GM10248 (cell line): Measurements from ENCODE around the gene TUBGCP2.

Experiments used
- CTCF ChIA-PET: fragments of 300-600 bp; sonication (Branson Sonifier 250); formaldehyde crosslinking; extraction: SDS; loops from one replicate; lab custom pipeline; 2021; ENCODE audit warnings: antibody characterized with exemption; lab: Yijun Ruan, JAX
- POLR2A ChIA-PET: fragments of 350-650 bp; sonication (Branson Sonifier 250); formaldehyde crosslinking; extraction: SDS; loops from one replicate; lab custom pipeline; 2020; ENCODE audit warnings: antibody characterized with exemption; lab: Yijun Ruan, JAX
- DNase-seq: peaks from one replicate; pipeline ENCODE4 v3.0.0; 2012; ENCODE audit errors: extremely low spot score
- CTCF ChIP-seq: IDR thresholded peaks from 2 replicates; pipeline ENCODE4 v1.5.1; 2012; ENCODE audit warnings: mild to moderate bottlenecking, low read depth; ENCODE audit errors: extremely low read depth, missing control alignments, control extremely low read depth

TUBGCP2 gene

DNA sequence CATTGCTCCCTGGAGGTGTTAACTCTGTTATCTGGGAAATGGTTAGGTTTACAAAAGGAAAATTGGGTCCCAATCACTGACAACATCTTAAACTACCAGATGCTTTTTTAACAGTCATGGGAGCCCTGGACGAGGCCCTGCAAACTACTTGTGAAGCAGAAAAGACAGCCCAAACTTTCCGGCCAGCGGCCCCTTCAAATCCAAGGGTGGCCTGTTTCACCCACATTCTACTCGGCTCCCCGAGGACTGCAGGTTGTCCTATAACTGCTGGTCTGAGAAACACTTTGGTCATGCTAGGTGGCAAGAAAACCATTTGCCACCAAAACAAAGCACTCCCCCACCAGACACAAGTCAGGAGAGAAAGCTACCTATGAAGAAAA is 2.6 kb downstream of the TUBGCP2 start:
- ChIA-PET CTCF (interaction anchor here (0.6 to 3.4 kb wide), 9 partner anchors 9 to 48 kb away, joined by 3 to 28 read pairs (median 4); no protein-coding TSS in a partner anchor), POLR2A (no interaction called here)
- no peak for DNase-seq
- no peak for TF ChIP-seq CTCF

- TF ChIP-seq CTCF = no peak
- CTCF ChIA-PET = interaction anchor here (1.1 to 2.2 kb wide), 5 partner anchors 16 to 45 kb away, joined by 3 to 8 read pairs (median 3); no protein-coding TSS in a partner anchor
Observed at GRCh38 chr10:133303206-133303605, 5.5 kb downstream of the TUBGCP2 start.

DNA sequence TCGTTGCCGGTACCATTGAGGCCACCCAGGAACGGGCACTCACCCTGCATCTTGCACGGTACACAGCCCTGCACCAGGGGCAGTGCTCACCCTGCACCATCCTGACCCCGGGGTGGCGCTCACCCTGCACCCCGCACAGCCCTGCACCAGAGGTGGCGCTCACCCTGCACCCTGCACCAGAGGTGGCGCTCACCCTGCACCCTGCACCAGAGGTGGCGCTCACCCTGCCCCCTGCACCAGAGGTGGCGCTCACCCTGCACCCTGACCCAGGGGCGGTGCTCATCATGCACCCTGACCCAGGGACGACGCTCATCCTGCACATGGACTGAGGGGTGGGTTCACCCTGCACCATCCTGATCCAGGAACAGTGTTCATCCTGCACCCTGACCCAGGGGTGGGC is 6.4 kb downstream of the TUBGCP2 start:
- POLR2A ChIA-PET = no interaction called here
- CTCF ChIA-PET = no interaction called here
- TF ChIP-seq CTCF = no peak

More at GRCh38 chr10:133303206-133303605, 5.5 kb downstream of the TUBGCP2 start:
- POLR2A ChIA-PET = no interaction called here
- DNase-seq = no peak

DNA sequence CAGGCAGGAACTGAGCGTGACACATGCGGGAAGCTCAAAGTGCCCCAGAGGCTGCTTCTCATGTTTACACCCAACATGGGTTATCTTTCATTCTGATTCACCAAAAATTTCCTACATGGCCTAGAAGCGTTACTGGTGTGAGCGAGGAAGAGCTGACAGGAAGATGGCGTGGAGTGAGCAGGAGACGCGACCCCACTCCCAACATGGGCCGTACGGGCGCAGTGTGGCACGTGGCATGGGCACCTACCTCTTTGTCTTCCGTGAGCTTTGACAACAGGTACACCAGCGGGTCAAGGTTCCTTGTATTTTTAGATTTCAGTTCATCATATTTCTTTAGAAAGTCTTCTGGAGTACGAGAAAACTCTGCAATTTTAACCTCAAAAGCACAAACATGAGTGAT is 8.9 kb downstream of the TUBGCP2 start:
- CTCF ChIA-PET = interaction anchor here (0.7 to 1.5 kb wide), 3 partner anchors 19 to 30 kb away, joined by 3 read pairs; no protein-coding TSS in a partner anchor
- TF ChIP-seq CTCF = no peak
- no peak for DNase-seq
- POLR2A ChIA-PET = no interaction called here

More for the DNA sequence above, 6.4 kb downstream of the TUBGCP2 start:
- no peak for DNase-seq

- CTCF ChIA-PET = interaction anchor here (0.7 to 1.0 kb wide), 2 partner anchors 19 to 24 kb away, joined by 3 read pairs; no protein-coding TSS in a partner anchor
- no peak for DNase-seq
- TF ChIP-seq CTCF = no peak
- POLR2A ChIA-PET = no interaction called here
Observed at GRCh38 chr10:133299224-133299623, 9.4 kb downstream of the TUBGCP2 start.

DNA sequence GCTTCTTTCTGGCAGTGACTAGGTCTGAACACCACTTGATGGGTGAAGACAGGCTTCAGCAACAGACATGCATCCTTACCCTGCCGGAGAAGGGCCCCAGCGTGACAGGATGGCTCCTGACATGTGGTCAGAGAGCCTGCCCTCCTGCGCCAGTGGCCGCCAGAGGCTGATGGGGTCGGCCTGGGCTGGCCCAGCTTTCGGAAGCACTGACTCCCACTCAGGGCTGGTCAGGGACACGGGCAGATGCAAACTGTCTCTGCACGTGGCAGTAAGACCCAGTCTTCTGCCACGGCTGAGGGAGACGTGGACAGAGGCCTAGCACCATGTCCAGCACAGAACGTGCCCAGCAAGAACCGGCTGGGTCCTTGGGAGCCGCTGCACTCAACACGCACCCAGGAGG is 10.2 kb downstream of the TUBGCP2 start:
- POLR2A ChIA-PET = no interaction called here
- no peak for DNase-seq
- no peak for TF ChIP-seq CTCF
- CTCF ChIA-PET = interaction anchor here (1.0 to 2.0 kb wide), 2 partner anchors 10 to 20 kb away, joined by 3 to 5 read pairs; no protein-coding TSS in a partner anchor
